A549 (cell line): Measurements from ENCODE around the gene PRR15L. TPM values are rescaled to one million over a fixed set of nuclear protein-coding genes. Genes with fewer than 3 reads are reported as not detected.

ENCODE experiments used
- ATAC-seq, 2 experiments: fragments of 200-7000 bp in 1 of 2; fragments of >200 bp in 1 of 2; cut with Nextera tagmentation in 1 of 2; cut with Tn5 transposase in 1 of 2; 3 replicates each; pipeline versions ENCODE4 v1.8.0 to v1.9.1; 2018 to 2020; ENCODE audit warnings: mild to moderate bottlenecking in 1 of 2, moderate library complexity in 1 of 2
- CTCF ChIA-PET: fragments of 300-600 bp; sonication (Branson Sonifier 250); formaldehyde crosslinking; extraction: SDS; loops from one replicate; lab custom pipeline; 2021; ENCODE audit warnings: antibody characterized with exemption, inconsistent platforms; lab: Yijun Ruan, JAX
- POLR2A ChIA-PET: fragments of 350-600 bp; formaldehyde crosslinking; extraction: SDS; loops from one replicate; lab custom pipeline; 2021; ENCODE audit warnings: antibody characterized with exemption, inconsistent platforms; lab: Yijun Ruan, JAX
- DNase-seq, 2 experiments: peaks; one replicate each; pipeline versions ENCODE4 v3.0.0 to v3.0.0-alpha.2; 2011 to 2016; ENCODE audit warnings: low read depth in 1 of 2, low spot score in 1 of 2
- FAIRE-seq: peaks from 2 replicates; lab custom pipeline; 2011; peaks lifted over from hg19 to GRCh38; lab: Jason Lieb, UNC
- H3K27ac ChIP-seq, 2 experiments: fragments of >200 bp; sonication (Bioruptor Twin); formaldehyde crosslinking; 3 replicates each; pipeline ENCODE4 v1.5.1; 2016 to 2017
- H3K4me1 ChIP-seq: fragments of >200 bp; sonication (Bioruptor Twin); formaldehyde crosslinking; 3 replicates; pipeline ENCODE4 v1.6.1; 2016
- H3K4me2 ChIP-seq: fragments of >200 bp; sonication (Bioruptor Twin); formaldehyde crosslinking; 3 replicates; pipeline ENCODE4 v1.6.1; 2016
- H3K4me3 ChIP-seq: fragments of >200 bp; sonication (Bioruptor Twin); formaldehyde crosslinking; 3 replicates; pipeline ENCODE4 v1.5.1; 2016
- H3K9me3 ChIP-seq: fragments of >200 bp; sonication (Bioruptor Twin); formaldehyde crosslinking; 3 replicates; pipeline ENCODE4 v1.6.1; 2016
- ATOH8 ChIP-seq: fragments of 250-450 bp; sonication (Bioruptor Pico); IDR thresholded peaks from 2 replicates; pipeline ENCODE4 v1.5.0; 2020; ENCODE audit warnings: low read depth, mild to moderate bottlenecking, moderate library complexity
- CHD4 ChIP-seq: fragments of 200-600 bp; sonication (generic); IDR thresholded peaks from 2 replicates; pipeline ENCODE4 v1.6.1; 2016; ENCODE audit warnings: antibody characterized with exemption, mild to moderate bottlenecking, borderline replicate concordance
- EHF ChIP-seq: fragments of 250-450 bp; sonication (Bioruptor Pico); IDR thresholded peaks from 2 replicates; pipeline ENCODE4 v1.5.0; 2020; ENCODE audit warnings: mild to moderate bottlenecking
- HES2 ChIP-seq: fragments of >200 bp; sonication (Bioruptor Twin); formaldehyde crosslinking; IDR thresholded peaks from 2 replicates; pipeline ENCODE4 v1.6.1; 2016
- HMGXB4 ChIP-seq: fragments of 250-450 bp; sonication (Bioruptor Pico); IDR thresholded peaks from 2 replicates; pipeline ENCODE4 v1.5.0; 2021; ENCODE audit warnings: mild to moderate bottlenecking, moderate library complexity, borderline replicate concordance
- JUN ChIP-seq, 2 experiments: fragments of >200 bp; sonication (Bioruptor Twin); formaldehyde crosslinking; IDR thresholded peaks; 2 replicates in 1 of 2; 3 replicates in 1 of 2; pipeline ENCODE4 v1.6.1; 2016 to 2017
- MAFK ChIP-seq: fragments of 450-650 bp; IDR thresholded peaks from 2 replicates; pipeline ENCODE4 v1.6.1; 2014; ENCODE audit not compliant: partially characterized antibody
- POLR2AphosphoS2 ChIP-seq: conservative IDR thresholded peaks from 2 replicates; pipeline ENCODE4 v1.6.1; 2012; ENCODE audit warnings: low read length, improper control_type of control experiment, inconsistent platforms
- RARB ChIP-seq: fragments of 250-450 bp; sonication (Bioruptor Pico); IDR thresholded peaks from 2 replicates; pipeline ENCODE4 v1.8.0; 2021; ENCODE audit warnings: mild to moderate bottlenecking, moderate library complexity
- USF2 ChIP-seq: fragments of 450-650 bp; IDR thresholded peaks from 2 replicates; pipeline ENCODE4 v1.6.1; 2014; ENCODE audit warnings: antibody characterized with exemption
- ZFP36 ChIP-seq: fragments of 450-650 bp; IDR thresholded peaks from 2 replicates; pipeline ENCODE4 v1.6.1; 2014; ENCODE audit warnings: borderline replicate concordance; ENCODE audit not compliant: partially characterized antibody
- WGBS: methylation state at CpG from one replicate; pipeline ENCODE4 v1.1.6; 2017; ENCODE audit errors: missing lambda C conversion rate; 5-methylcytosine and 5-hydroxymethylcytosine counted together
- polyA plus RNA-seq, 4 experiments: library from polyadenylated mRNA; depleted of rRNA in 3 of 4; stranded (reverse); fragments of >200 nt; fragmentation: RNase III in 1 of 4; extraction: RNeasy Plus Mini Kit Qiagen cat#74134 plus additional on column Dnase treatment in 1 of 4; gene quantifications; 2 replicates in 3 of 4; 3 replicates in 1 of 4; pipeline ENCODE4 v1.2.3, GENCODE V29; 2011 to 2017

PRR15L gene
- polyA plus RNA-seq, 2 of the 4 experiments (the other 2 are of a cell fraction): 1.6 to 2.2 TPM

- no peak for DNase-seq
- ChIA-PET POLR2A (no interaction called here), CTCF (interaction anchor here (0.6 to 38.7 kb wide), 5 partner anchors 14 to 1062 kb away, joined by 3 to 1426 read pairs (median 4); partner anchors contain the start of genes PNPO and PRR15L)
- Histone ChIP-seq H3K4me2 (no peak overlapping the region), H3K4me3 (no peak overlapping the region), H3K9me3 (no peaks in the 10 kb centered on the region), H3K27ac (peak overlapping the region in 1 of 2 experiments; percentile 69; a peak in 1 of 6 replicates), H3K4me1 (peaks cover 39% of the 10 kb centered on the region)
- no peak for ATAC-seq
- 92% methylated on average over 5 of the region's 5 CpGs for WGBS
- TF ChIP-seq ZFP36 (no peak), ATOH8 (CRISPR knock-in tag) (no peak), CHD4 (no peak), RARB (CRISPR knock-in tag) (no peak), MAFK (no peak)
- no peak for FAIRE-seq
These were observed 7.2 kb upstream of the PRR15L start for GRCh38 chr17:47964856-47965255.

GRCh38 chr17:47962901-47963300, 5.2 kb upstream of the PRR15L start:
- TF ChIP-seq USF2 (0 out of 2 replicates have a peak, but pooled peaks have one; percentile 51), HES2 (no peak)
- H3K4me3 ChIP-seq: no peak overlapping the region
- ChIA-PET POLR2A (no interaction called here), CTCF (interaction anchor here (23.8 to 38.7 kb wide), 3 partner anchors 9 to 53 kb away, joined by 513 to 1426 read pairs (median 1426); partner anchors contain the start of genes CDK5RAP3, PNPO and PRR15L)
- H3K4me2 ChIP-seq: no peak overlapping the region
- FAIRE-seq (no peak), ATAC-seq (no peak), DNase-seq (no peak)
- H3K4me1 ChIP-seq: peaks cover 29% of the 10 kb centered on the region
- no peaks in the 10 kb centered on the region for H3K9me3 ChIP-seq
- 92% methylated on average over 3 of the region's 3 CpGs for WGBS
- no peak overlapping the region for H3K27ac ChIP-seq

GRCh38 chr17:47961406-47961805, 3.7 kb upstream of the PRR15L start:
- POLR2A ChIA-PET: interaction anchor here (0.6 kb wide), 1 partner anchor 714 kb away, joined by 4 read pairs; no protein-coding TSS in a partner anchor
- FAIRE-seq (no peak), DNase-seq (no peak), ATAC-seq (no peak)
- peaks cover 29% of the 10 kb centered on the region for H3K4me1 ChIP-seq
- no peak overlapping the region for H3K4me2 ChIP-seq
- H3K27ac ChIP-seq: no peak overlapping the region
- no peaks in the 10 kb centered on the region for H3K9me3 ChIP-seq
- CTCF ChIA-PET: interaction anchor here (1.2 to 38.7 kb wide), 5 partner anchors 11 to 54 kb away, joined by 3 to 1426 read pairs (median 513); partner anchors contain the start of genes CDK5RAP3, PNPO and PRR15L
- 76% methylated on average over 6 of the region's 6 CpGs for WGBS
- no peak overlapping the region for H3K4me3 ChIP-seq
- TF ChIP-seq JUN (IDR thresholded peaks at IDR 0.05): no peak
- peak; percentile 89 for TF ChIP-seq MAFK
- no peak for TF ChIP-seq EHF
- TF ChIP-seq HES2: no peak
- TF ChIP-seq HMGXB4: no peak
- TF ChIP-seq POLR2AphosphoS2: no peak
